Measurements from ENCODE around the gene ZNF274.

DNA sequence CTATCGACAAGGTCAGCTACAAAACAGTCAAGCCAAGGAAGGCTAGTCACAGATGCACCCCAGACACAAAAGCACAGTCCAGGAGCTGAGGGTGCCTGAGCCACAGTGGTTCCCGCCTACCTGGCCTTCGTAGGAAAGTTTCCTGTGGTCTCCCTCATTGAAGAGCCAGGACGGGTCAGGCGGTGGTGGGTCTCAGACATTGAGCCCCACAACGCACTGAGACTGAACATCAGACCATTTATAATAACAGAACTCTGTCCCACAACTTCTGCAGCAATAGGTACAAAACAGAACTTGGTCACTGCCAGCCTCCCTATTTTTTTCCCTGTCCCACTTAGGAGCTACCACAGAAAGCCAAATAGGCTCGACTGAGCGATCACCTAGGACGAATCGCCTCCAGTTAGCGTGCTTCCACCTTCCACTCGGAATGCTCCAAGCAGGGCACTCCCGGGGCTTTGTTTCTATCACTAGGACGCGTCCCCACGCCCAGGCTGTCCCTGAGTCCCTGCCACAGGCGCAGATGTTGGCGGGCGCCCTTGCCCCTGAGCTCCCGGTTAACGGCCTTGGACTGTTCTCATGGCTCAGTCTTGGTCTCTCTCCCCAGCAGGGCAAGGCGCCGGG is 45.2 kb downstream of the ZNF274 start:
- no peak for TF ChIP-seq POLR2A (IDR thresholded peaks at IDR 0.05)
- TF ChIP-seq, protein P1, sequence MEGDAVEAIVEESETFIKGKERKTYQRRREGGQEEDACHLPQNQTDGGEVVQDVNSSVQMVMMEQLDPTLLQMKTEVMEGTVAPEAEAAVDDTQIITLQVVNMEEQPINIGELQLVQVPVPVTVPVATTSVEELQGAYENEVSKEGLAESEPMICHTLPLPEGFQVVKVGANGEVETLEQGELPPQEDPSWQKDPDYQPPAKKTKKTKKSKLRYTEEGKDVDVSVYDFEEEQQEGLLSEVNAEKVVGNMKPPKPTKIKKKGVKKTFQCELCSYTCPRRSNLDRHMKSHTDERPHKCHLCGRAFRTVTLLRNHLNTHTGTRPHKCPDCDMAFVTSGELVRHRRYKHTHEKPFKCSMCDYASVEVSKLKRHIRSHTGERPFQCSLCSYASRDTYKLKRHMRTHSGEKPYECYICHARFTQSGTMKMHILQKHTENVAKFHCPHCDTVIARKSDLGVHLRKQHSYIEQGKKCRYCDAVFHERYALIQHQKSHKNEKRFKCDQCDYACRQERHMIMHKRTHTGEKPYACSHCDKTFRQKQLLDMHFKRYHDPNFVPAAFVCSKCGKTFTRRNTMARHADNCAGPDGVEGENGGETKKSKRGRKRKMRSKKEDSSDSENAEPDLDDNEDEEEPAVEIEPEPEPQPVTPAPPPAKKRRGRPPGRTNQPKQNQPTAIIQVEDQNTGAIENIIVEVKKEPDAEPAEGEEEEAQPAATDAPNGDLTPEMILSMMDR (IDR thresholded peaks at IDR 0.05) = no peak
- TF ChIP-seq EP300 (IDR thresholded peaks at IDR 0.05) = no peak
